Lower leg skin (tissue), 3 donors: ENCODE data around the gene NUP88.

Experiments
- POLR2A ChIP-seq, 2 donors: fragments of 450-650 bp; IDR thresholded peaks; one replicate each; pipeline ENCODE4 v1.6.1; 2016 to 2017; ENCODE audit warnings: antibody characterized with exemption in 2 of 2, mild to moderate bottlenecking in 1 of 2, moderate library complexity in 1 of 2
- TF ChIP-seq, protein P1 (sequence below), 3 donors: fragments of 450-650 bp; IDR thresholded peaks; one replicate each; pipeline ENCODE4 v1.5.1; 2016; ENCODE audit warnings: antibody characterized with exemption in 3 of 3, mild to moderate bottlenecking in 3 of 3, moderate library complexity in 2 of 3

DNA sequence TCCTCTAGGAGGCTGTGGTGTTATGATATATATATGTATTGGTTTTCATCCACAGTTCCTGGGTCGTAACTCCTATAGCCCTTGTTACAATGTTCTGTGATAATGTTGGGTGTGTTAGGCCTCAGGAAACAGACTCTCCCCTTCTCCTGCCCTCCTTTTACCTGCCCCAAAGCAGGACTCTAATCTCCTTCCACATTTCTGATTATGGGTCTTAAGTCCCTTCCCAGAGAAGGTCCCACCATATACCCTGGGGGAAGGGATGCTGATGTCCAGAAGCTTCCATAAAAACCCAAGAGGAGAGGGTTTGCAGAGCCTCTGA, 19.9 kb upstream of the NUP88 start:
- TF ChIP-seq, protein P1, sequence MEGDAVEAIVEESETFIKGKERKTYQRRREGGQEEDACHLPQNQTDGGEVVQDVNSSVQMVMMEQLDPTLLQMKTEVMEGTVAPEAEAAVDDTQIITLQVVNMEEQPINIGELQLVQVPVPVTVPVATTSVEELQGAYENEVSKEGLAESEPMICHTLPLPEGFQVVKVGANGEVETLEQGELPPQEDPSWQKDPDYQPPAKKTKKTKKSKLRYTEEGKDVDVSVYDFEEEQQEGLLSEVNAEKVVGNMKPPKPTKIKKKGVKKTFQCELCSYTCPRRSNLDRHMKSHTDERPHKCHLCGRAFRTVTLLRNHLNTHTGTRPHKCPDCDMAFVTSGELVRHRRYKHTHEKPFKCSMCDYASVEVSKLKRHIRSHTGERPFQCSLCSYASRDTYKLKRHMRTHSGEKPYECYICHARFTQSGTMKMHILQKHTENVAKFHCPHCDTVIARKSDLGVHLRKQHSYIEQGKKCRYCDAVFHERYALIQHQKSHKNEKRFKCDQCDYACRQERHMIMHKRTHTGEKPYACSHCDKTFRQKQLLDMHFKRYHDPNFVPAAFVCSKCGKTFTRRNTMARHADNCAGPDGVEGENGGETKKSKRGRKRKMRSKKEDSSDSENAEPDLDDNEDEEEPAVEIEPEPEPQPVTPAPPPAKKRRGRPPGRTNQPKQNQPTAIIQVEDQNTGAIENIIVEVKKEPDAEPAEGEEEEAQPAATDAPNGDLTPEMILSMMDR (IDR thresholded peaks at IDR 0.05): no peak
- no peak for TF ChIP-seq POLR2A (IDR thresholded peaks at IDR 0.05)
